K562 (cell line): ENCODE data around the gene C21orf58. TPM values are rescaled to one million over a fixed set of nuclear protein-coding genes. Genes with fewer than 3 reads are reported as not detected.

ENCODE experiments used
- ATF1 ChIP-seq, 2 experiments: fragments of 450-650 bp in 1 of 2; IDR thresholded peaks; 2 replicates each; pipeline ENCODE4 v1.6.1; 2016; ENCODE audit warnings: missing compliant biosample characterization in 1 of 2, missing genetic modification characterization in 1 of 2
- CBFA2T2 ChIP-seq: fragments of 450-650 bp; conservative IDR thresholded peaks from 2 replicates; pipeline ENCODE4 v1.6.1; 2017; ENCODE audit warnings: mild to moderate bottlenecking
- FIP1L1 ChIP-seq: fragments of 200-400 bp; formaldehyde crosslinking; IDR thresholded peaks from 2 replicates; pipeline ENCODE4 v1.6.1; 2018; ENCODE audit warnings: mild to moderate bottlenecking, low read depth, low read length; ENCODE audit not compliant: poor library complexity, severe bottlenecking
- PREB ChIP-seq: sonication (generic); formaldehyde crosslinking; IDR thresholded peaks from 2 replicates; pipeline ENCODE4 v1.8.1; 2023; ENCODE audit warnings: mild to moderate bottlenecking, missing genetic modification reagents
- SMC3 ChIP-seq: conservative IDR thresholded peaks from 2 replicates; pipeline ENCODE4 v1.6.1; 2011; ENCODE audit warnings: low read depth, low read length, improper control_type of control experiment; ENCODE audit not compliant: insufficient read depth
- SRSF1 ChIP-seq: fragments of 200-400 bp; formaldehyde crosslinking; IDR thresholded peaks from 2 replicates; pipeline ENCODE4 v1.6.1; 2017; ENCODE audit warnings: mild to moderate bottlenecking, low read depth, low read length, moderate library complexity
- ZNF174 ChIP-seq: fragments of 250-450 bp; sonication (Bioruptor Pico); IDR thresholded peaks from 2 replicates; pipeline ENCODE4 v1.4.0; 2020; ENCODE audit warnings: mild to moderate bottlenecking
- ZNF408 ChIP-seq: fragments of 250-450 bp; sonication (Bioruptor Pico); IDR thresholded peaks from 2 replicates; pipeline ENCODE4 v1.4.0; 2020; ENCODE audit warnings: low read depth, mild to moderate bottlenecking, moderate library complexity
- ZNF449 ChIP-seq: fragments of 250-450 bp; sonication (Bioruptor Pico); IDR thresholded peaks from 2 replicates; pipeline ENCODE4 v1.8.0; 2022; ENCODE audit warnings: moderate library complexity, mild to moderate bottlenecking, inconsistent platforms
- polyA plus RNA-seq, 8 experiments: library from polyadenylated mRNA; depleted of rRNA in 4 of 8; stranded (reverse) in 5 of 8; unstranded in 3 of 8; fragments of >200 nt; fragmentation: Nextera tagmentation in 2 of 8; fragmentation: Illumina TruSeq in 1 of 8; extraction: Ambion mirVana in 2 of 8; extraction: Trizol in 1 of 8; gene quantifications; 2 replicates each; pipeline versions ENCODE4 v1.2.1 to v1.2.3, GENCODE V29; 2011 to 2014; ENCODE audit warnings: inconsistent platforms in 1 of 8, missing spikeins in 1 of 8
- total RNA-seq, 7 experiments: library from RNA; depleted of rRNA in 6 of 7; stranded (reverse); fragments of >200 nt in 6 of 7; fragmentation: Illumina TruSeq in 2 of 7; extraction: Trizol in 2 of 7; gene quantifications; 2 replicates each; pipeline versions ENCODE4 v1.2.1 to v1.2.3, GENCODE V29; 2011 to 2021; ENCODE audit warnings: low replicate concordance in 1 of 7
- TF ChIP-seq, protein P1 (sequence below): sonication (generic); formaldehyde crosslinking; IDR thresholded peaks from 2 replicates; pipeline ENCODE4 v1.8.0; 2022; ENCODE audit warnings: missing genetic modification reagents, mild to moderate bottlenecking, borderline replicate concordance
- TF ChIP-seq, protein P2 (sequence below): fragments of 250-450 bp; sonication (Bioruptor Pico); IDR thresholded peaks from 2 replicates; pipeline ENCODE4 v1.4.0; 2020; ENCODE audit warnings: mild to moderate bottlenecking, moderate library complexity, borderline replicate concordance

Gene C21orf58
- total and polyA plus RNA-seq, 9 of the 15 experiments (the other 6 are each of a cell fraction or from before 2014, with no cell fraction given): 1.2 to 30.5 (median 12.4) TPM

DNA sequence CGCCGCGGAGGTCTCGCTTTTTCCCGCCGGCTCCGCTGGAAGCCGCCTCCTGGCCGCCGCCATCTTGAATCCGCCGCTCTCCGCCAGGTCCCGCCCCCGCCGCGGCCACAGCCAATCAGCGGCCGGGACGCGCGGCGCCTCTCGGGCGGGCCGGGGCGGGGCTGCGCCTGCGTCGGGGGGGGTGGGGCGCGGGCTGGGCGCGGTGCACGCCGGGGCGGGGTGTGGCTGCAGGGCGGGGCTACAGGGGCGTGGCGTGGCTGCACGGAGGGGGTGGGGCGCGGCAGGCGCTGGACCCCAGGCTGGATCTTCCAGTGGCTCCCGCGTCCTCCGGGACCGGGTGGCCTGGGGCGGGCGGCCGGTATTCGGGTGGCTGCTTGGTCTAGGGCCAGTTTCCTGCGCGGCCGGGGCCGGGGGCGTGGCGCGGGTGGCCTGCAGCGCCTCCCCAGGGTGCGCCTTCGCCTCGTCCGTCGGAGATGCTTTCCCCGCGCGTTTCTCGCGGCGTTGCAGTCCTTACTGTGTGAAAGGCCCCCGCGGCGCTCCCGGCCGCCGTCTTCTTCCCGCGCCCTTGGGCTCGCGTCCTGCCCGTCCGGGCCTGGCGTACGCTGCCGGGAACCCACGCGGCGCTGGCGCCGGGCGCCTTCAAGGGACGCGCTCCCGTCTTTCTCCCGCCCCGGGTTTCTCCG lies 861 bp upstream of the C21orf58 start (continued):
- TF ChIP-seq CBFA2T2: no peak
- no peak for TF ChIP-seq ZNF449
- 0 out of 2 replicates have a peak, but pooled peaks have one; percentile 66 for TF ChIP-seq PREB
- TF ChIP-seq ZNF408 (CRISPR knock-in tag): no peak
- no peak for TF ChIP-seq SRSF1
- TF ChIP-seq ZNF174 (CRISPR knock-in tag): no peak
- no peak for TF ChIP-seq ATF1 (CRISPR knock-in tag; IDR thresholded peaks at IDR 0.05)
- TF ChIP-seq ATF1 (tag; IDR thresholded peaks at IDR 0.05): 0 out of 2 replicates have a peak, but pooled peaks have one; percentile 52
- TF ChIP-seq, protein P1, sequence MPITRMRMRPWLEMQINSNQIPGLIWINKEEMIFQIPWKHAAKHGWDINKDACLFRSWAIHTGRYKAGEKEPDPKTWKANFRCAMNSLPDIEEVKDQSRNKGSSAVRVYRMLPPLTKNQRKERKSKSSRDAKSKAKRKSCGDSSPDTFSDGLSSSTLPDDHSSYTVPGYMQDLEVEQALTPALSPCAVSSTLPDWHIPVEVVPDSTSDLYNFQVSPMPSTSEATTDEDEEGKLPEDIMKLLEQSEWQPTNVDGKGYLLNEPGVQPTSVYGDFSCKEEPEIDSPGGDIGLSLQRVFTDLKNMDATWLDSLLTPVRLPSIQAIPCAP (CRISPR knock-in tag): no peak
- peak; percentile 69 for TF ChIP-seq FIP1L1
- TF ChIP-seq, protein P2, sequence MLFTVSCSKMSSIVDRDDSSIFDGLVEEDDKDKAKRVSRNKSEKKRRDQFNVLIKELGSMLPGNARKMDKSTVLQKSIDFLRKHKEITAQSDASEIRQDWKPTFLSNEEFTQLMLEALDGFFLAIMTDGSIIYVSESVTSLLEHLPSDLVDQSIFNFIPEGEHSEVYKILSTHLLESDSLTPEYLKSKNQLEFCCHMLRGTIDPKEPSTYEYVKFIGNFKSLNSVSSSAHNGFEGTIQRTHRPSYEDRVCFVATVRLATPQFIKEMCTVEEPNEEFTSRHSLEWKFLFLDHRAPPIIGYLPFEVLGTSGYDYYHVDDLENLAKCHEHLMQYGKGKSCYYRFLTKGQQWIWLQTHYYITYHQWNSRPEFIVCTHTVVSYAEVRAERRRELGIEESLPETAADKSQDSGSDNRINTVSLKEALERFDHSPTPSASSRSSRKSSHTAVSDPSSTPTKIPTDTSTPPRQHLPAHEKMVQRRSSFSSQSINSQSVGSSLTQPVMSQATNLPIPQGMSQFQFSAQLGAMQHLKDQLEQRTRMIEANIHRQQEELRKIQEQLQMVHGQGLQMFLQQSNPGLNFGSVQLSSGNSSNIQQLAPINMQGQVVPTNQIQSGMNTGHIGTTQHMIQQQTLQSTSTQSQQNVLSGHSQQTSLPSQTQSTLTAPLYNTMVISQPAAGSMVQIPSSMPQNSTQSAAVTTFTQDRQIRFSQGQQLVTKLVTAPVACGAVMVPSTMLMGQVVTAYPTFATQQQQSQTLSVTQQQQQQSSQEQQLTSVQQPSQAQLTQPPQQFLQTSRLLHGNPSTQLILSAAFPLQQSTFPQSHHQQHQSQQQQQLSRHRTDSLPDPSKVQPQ (CRISPR knock-in tag): no peak
- no peak; the same call in 1 of the 2 replicates for TF ChIP-seq SMC3
